Measurements from ENCODE around the gene EFL1. TPM values are rescaled to one million over a fixed set of nuclear protein-coding genes. Genes with fewer than 3 reads are reported as not detected.

Gene EFL1
- total and polyA plus RNA-seq, 9 of the 15 experiments (the other 6 are each of a cell fraction or from before 2014, with no cell fraction given): 4.8 to 32.5 (median 16.9) TPM

GRCh38 chr15:82304778-82305090 is 42.2 kb upstream of the EFL1 start (continued):
- TF ChIP-seq, protein P1, sequence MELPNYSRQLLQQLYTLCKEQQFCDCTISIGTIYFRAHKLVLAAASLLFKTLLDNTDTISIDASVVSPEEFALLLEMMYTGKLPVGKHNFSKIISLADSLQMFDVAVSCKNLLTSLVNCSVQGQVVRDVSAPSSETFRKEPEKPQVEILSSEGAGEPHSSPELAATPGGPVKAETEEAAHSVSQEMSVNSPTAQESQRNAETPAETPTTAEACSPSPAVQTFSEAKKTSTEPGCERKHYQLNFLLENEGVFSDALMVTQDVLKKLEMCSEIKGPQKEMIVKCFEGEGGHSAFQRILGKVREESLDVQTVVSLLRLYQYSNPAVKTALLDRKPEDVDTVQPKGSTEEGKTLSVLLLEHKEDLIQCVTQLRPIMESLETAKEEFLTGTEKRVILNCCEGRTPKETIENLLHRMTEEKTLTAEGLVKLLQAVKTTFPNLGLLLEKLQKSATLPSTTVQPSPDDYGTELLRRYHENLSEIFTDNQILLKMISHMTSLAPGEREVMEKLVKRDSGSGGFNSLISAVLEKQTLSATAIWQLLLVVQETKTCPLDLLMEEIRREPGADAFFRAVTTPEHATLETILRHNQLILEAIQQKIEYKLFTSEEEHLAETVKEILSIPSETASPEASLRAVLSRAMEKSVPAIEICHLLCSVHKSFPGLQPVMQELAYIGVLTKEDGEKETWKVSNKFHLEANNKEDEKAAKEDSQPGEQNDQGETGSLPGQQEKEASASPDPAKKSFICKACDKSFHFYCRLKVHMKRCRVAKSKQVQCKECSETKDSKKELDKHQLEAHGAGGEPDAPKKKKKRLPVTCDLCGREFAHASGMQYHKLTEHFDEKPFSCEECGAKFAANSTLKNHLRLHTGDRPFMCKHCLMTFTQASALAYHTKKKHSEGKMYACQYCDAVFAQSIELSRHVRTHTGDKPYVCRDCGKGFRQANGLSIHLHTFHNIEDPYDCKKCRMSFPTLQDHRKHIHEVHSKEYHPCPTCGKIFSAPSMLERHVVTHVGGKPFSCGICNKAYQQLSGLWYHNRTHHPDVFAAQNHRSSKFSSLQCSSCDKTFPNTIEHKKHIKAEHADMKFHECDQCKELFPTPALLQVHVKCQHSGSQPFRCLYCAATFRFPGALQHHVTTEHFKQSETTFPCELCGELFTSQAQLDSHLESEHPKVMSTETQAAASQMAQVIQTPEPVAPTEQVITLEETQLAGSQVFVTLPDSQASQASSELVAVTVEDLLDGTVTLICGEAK (IDR thresholded peaks at IDR 0.05): no peak
- TF ChIP-seq, protein P1 (CRISPR knock-in tag; IDR thresholded peaks at IDR 0.05): no peak
- no peak for TF ChIP-seq C11orf30 (IDR thresholded peaks at IDR 0.05; ENCODE audit: low read depth)
- TF ChIP-seq ZNF140 (CRISPR knock-in tag; IDR thresholded peaks at IDR 0.05): no peak
- TF ChIP-seq, protein P2, sequence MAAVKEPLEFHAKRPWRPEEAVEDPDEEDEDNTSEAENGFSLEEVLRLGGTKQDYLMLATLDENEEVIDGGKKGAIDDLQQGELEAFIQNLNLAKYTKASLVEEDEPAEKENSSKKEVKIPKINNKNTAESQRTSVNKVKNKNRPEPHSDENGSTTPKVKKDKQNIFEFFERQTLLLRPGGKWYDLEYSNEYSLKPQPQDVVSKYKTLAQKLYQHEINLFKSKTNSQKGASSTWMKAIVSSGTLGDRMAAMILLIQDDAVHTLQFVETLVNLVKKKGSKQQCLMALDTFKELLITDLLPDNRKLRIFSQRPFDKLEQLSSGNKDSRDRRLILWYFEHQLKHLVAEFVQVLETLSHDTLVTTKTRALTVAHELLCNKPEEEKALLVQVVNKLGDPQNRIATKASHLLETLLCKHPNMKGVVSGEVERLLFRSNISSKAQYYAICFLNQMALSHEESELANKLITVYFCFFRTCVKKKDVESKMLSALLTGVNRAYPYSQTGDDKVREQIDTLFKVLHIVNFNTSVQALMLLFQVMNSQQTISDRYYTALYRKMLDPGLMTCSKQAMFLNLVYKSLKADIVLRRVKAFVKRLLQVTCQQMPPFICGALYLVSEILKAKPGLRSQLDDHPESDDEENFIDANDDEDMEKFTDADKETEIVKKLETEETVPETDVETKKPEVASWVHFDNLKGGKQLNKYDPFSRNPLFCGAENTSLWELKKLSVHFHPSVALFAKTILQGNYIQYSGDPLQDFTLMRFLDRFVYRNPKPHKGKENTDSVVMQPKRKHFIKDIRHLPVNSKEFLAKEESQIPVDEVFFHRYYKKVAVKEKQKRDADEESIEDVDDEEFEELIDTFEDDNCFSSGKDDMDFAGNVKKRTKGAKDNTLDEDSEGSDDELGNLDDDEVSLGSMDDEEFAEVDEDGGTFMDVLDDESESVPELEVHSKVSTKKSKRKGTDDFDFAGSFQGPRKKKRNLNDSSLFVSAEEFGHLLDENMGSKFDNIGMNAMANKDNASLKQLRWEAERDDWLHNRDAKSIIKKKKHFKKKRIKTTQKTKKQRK (IDR thresholded peaks at IDR 0.05; ENCODE audit: borderline replicate concordance, low read depth, low read length): no peak
- TF ChIP-seq LARP7 (IDR thresholded peaks at IDR 0.05): no peak

All from K562 (cell line).